Measurements from ENCODE around the gene FCGR3B. TPM values are rescaled to one million over a fixed set of nuclear protein-coding genes. Genes with fewer than 3 reads are reported as not detected.
"Not testable (repeated sequence)": the region's sequence is repeated elsewhere in the genome, so short reads cannot be mapped to it uniquely, and the experiment has no call there.

FCGR3B gene
- total RNA-seq = 10.9 TPM
- long read RNA-seq, transcript FCGR3B-210 (5 exons, 2,103 nt) = major isoform, 15 of 19 reads
- long read RNA-seq, partial matches to known transcripts = 0 of 19 reads
- long read RNA-seq, other reads (novel, unspliced or antisense) = 1 of 19 reads

GRCh38 chr1:161631076-161631475 lies at the start of gene FCGR3B:
TSS of gene FCGR3B (minus strand) at chr1:161631176. CDS start at chr1:161631094, 82 bp downstream.
- DNase-seq (ENCODE audit: low spot score) = no peak

DNA sequence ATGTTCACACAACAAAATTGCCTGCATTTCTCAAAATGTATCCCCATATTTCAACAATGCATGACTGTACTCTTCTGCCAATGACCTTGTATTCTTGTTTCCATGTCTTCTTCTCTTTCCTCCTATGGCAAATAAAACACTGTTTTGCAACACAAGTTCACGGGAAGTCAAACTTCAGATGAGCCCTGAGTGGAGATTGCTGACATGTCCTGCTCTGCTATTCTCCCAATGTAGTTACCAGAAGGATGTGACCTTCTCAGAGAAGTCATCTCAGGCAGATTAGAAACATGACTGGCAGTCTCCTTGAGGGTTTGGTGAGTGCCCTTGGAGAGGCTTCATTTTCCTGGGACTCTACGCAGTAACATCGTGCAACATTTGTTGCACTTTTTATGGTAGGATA lies 47.5 kb upstream of the FCGR3B start:
- DNase-seq (ENCODE audit: low spot score) = no peak

GRCh38 chr1:161676958-161677689 lies 46.1 kb upstream of the FCGR3B start:
- no peak for DNase-seq (ENCODE audit: low spot score)

DNA sequence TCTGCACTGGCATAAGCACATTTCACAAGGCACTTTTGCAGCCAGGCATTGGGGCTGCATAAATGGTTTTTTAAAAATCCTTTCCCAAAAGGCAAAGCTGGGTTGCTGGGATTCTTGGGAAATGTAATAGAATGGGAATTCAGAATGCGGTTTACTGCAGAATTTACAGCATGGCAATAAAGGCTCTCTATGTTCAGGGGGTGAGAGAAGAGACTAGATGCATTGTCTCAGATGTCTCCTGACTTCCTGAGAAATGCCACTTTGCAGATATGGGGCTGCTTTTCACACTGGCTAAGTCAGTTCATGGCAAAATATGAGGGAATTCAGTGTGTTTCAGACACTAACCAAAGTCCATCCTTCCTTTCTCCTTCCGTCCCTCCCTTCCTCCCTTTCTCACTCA lies 45.5 kb upstream of the FCGR3B start:
- no peak for DNase-seq (ENCODE audit: low spot score)

DNA sequence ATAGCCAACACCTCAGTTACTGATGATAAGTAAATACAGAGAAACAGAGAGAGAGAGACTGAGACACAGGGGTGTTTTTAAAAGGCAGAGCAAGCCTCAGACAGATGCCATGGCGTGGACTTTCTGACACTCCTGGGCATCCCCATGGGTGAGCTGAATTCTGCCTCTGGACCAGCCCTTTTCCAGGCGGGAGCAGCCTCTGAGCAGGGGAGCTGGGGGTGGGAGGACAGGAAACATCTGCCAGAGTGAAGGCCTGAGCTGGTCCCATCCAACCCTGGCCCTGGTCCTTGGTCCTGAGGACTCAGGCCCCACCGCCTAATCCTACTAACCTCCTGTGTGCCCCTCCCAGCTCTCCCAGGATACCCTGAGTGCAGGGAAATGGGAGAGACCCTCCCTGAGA lies 43.9 kb upstream of the FCGR3B start:
- not testable (repeated sequence) for DNase-seq (ENCODE audit: low spot score)

GRCh38 chr1:161674447-161674846 lies 43.5 kb upstream of the FCGR3B start:
- not testable (repeated sequence) for DNase-seq (ENCODE audit: low spot score)

GRCh38 chr1:161673437-161673836 lies 42.5 kb upstream of the FCGR3B start:
- not testable (repeated sequence) for DNase-seq (ENCODE audit: low spot score)

DNA sequence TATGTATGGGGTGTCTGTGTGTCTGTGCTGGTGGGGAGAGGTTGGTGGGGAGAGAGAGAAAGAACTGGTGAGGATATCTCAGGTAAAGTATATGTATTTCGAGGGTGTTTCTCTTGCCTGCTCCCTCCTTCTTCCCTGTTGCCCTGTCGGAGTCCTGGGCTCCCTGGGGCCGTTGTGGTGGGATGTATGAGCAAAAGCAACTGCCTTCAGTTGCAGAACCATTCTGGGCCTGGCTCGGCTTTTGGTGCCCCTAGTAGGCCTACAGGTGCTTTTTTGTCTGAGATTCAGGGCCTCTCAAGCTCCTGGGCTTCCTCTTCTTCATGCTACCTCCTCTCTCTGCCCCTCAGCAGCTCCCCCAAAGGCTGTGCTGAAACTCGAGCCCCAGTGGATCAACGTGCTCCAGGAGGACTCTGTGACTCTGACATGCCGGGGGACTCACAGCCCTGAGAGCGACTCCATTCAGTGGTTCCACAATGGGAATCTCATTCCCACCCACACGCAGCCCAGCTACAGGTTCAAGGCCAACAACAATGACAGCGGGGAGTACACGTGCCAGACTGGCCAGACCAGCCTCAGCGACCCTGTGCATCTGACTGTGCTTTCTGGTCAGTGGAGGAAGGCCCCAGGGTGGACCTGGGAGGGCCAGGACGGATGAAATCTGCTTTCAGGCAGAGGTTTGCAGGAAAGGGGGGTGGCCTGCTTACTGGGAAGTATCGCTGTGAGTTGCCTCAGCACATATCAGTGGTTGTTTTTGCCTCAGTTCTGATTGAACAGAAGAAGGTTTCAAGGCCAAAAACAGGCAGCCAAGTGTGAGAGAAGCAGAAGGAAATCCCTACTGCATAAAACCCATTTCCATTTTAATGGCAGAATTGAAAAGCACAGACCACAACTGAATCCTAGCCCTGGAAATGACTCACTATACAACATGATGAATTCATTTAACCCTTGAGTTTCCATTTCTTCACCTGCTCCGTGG lies 40.4 kb upstream of the FCGR3B start:
- DNase-seq (ENCODE audit: low spot score) = not testable (repeated sequence)

- not testable (repeated sequence) for DNase-seq (ENCODE audit: low spot score)
Measured at GRCh38 chr1:161664689-161665088, 33.7 kb upstream of the FCGR3B start.

DNA sequence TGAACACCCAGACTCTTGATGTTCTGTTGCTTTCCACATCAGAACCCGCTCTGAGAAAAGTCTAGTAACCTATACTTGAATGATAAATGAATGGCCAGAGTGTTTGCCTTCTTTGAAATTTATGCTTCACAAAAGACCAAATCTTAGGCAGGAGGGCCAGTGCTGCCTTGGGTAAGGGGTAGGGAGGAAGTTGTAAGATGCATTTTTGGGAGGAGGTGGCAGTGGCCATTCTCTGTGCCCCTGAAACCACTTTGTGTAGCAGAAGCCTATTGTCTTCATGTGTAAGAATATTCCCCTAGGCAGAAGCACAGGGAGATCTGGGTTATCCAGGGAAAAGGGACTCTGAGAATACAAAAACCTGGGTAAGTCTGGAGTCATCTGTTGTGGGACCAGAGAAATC lies 32.6 kb upstream of the FCGR3B start:
- DNase-seq (ENCODE audit: low spot score) = not testable (repeated sequence)

DNA sequence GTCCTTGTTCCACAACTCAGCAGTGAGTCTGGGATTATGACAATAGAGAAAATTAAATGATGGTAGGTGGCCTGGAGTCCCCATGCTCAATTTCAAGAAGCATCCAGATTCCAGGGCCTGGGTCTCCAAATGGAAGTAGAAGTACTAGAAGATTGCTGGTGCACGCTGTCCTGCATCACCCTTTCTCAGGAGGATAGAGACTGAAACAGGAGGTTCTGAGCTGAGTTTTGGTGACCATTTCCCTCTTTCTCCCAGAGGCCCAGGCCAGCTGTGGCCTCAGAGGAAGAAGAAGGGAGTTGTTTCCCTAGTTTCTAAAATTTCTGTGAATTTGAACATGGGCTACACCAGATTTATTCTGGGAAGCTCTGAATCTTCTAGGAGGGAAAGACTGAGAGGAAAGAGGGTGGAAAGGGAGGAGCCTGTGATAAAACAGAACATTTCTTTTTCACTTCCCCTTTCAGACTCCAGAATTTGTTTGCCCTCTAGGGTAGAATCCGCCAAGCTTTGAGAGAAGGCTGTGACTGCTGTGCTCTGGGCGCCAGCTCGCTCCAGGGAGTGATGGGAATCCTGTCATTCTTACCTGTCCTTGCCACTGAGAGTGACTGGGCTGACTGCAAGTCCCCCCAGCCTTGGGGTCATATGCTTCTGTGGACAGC lies 31.8 kb upstream of the FCGR3B start, which contains the start of gene FCGR2B:
Gene FCGR2B, plus strand, starts transcription at position 460 of the 656 bp plus-strand sequence. Its CDS starts 99 bp downstream, at position 559.
- DNase-seq (ENCODE audit: low spot score) = not testable (repeated sequence)

DNA sequence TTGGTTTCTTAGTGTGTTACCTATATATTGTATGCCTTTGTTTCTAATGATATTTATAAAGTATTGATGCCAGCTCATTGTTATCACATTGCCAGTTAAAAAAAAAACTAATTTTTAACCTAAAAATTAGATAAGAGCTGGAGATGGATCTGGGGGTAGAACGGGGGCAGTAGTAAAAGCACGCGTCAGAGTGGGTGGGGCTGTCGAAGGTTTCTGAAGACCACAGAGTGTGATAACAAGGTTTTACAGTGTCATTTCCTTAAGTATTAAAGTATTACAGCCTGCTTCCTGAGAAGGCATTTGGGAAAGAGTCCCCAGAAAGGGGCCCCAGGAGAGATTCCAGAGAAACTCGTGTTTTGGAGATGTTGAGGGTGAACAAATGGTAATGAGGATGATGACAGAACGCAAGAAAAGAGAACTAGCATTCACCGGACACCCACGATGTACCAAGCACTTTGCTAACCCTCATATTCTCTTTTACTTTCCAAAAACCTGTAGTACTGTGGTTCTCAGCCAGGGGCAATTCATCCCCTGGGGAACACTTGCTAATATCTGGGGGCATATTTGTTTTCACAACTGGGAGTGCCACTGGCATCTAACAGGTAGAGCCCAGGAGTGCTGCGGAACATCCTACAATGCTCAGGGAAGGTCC lies 30.8 kb upstream of the FCGR3B start:
- not testable (repeated sequence) for DNase-seq (ENCODE audit: low spot score)

GRCh38 chr1:161658524-161658923 lies 27.5 kb upstream of the FCGR3B start:
- DNase-seq (ENCODE audit: low spot score) = not testable (repeated sequence)

DNA sequence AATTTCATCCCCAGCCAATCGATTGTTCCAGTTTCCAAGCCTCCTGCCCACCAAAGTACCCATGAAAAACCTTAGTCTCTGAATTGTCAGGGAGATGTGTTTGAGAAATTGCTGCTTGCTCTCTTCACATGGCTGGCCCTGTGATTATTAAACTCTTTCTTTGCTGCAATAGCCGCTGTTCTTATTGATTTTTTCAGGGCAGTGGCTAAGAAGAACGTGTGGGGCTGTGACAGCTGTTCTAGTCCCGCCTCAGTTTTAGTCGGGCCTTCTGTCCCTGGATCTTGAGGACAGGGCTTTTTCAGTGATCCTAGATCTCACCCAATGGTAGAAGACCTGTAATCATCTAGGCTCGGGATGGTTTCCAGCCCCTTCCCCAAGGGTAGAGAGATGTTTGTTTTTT lies 23.0 kb upstream of the FCGR3B start:
- DNase-seq (ENCODE audit: low spot score) = not testable (repeated sequence)

DNA sequence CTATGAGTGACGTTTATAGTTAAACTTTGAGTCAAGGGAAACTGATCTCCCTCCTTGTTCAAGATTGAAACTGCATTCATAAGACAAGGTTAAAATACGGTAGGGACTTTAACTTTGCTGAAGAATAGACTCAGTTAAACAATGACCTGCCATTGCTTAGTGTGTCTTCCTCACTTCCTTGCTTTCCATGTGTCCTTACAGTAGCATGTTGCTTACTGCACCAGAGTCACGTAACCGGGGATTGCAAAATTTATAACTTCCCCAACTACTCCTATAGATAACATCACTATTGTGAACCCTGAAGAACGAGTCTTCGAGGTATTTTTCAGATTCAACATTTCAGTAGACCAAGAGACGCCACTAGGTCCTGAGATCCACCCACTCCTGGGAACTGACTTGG lies 22.6 kb upstream of the FCGR3B start:
- not testable (repeated sequence) for DNase-seq (ENCODE audit: low spot score)

GRCh38 chr1:161647507-161648360 lies 16.8 kb upstream of the FCGR3B start:
- not testable (repeated sequence) for DNase-seq (ENCODE audit: low spot score)

GRCh38 chr1:161644855-161645254 lies 13.9 kb upstream of the FCGR3B start:
- DNase-seq (ENCODE audit: low spot score) = not testable (repeated sequence)

DNA sequence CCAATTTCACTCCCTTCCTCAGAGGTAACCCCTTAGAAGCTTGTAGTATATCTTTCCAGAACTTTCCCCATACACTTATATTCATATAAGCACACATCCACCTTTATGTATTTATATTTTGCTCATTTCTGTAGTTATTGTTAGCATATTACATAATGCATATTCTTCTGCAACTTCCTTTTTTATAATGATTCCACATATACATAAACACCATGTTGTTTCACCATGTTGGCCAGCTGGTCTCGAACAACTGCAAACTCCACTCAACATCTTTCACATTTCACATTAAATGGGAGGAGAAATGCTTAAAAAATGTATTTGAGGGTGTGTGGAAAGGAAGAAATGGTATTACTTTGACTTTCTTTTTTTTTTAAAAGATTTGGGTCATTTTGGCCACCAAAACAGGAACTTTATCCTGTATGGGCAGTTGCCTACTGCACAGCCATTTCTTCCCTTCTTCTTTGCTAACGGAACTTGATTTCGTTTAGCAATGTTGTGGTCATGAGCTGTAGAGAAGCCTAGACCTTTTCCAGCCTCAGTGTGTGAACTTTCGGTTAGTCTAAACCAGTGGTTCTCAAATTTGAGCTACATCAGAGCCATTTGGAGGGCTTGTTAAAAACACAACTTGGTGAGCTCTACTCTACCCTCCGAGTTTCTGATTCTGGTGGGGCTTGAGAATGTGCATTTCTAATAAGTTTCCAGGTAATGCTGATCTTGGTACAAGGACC lies 12.7 kb upstream of the FCGR3B start:
- DNase-seq (ENCODE audit: low spot score) = not testable (repeated sequence)

- DNase-seq (ENCODE audit: low spot score) = not testable (repeated sequence)
Measured at GRCh38 chr1:161642697-161643096, 11.7 kb upstream of the FCGR3B start.
